ENCODE measurements around the gene PPP1R14C.

- TF ChIP-seq, protein P1, sequence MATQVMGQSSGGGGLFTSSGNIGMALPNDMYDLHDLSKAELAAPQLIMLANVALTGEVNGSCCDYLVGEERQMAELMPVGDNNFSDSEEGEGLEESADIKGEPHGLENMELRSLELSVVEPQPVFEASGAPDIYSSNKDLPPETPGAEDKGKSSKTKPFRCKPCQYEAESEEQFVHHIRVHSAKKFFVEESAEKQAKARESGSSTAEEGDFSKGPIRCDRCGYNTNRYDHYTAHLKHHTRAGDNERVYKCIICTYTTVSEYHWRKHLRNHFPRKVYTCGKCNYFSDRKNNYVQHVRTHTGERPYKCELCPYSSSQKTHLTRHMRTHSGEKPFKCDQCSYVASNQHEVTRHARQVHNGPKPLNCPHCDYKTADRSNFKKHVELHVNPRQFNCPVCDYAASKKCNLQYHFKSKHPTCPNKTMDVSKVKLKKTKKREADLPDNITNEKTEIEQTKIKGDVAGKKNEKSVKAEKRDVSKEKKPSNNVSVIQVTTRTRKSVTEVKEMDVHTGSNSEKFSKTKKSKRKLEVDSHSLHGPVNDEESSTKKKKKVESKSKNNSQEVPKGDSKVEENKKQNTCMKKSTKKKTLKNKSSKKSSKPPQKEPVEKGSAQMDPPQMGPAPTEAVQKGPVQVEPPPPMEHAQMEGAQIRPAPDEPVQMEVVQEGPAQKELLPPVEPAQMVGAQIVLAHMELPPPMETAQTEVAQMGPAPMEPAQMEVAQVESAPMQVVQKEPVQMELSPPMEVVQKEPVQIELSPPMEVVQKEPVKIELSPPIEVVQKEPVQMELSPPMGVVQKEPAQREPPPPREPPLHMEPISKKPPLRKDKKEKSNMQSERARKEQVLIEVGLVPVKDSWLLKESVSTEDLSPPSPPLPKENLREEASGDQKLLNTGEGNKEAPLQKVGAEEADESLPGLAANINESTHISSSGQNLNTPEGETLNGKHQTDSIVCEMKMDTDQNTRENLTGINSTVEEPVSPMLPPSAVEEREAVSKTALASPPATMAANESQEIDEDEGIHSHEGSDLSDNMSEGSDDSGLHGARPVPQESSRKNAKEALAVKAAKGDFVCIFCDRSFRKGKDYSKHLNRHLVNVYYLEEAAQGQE (IDR thresholded peaks at IDR 0.05; ENCODE audit: insufficient read depth in 1 of 2, low read depth in 2 of 2, low read length in 2 of 2), result no peak
- TF ChIP-seq SIN3A (IDR thresholded peaks at IDR 0.05; ENCODE audit: borderline replicate concordance, insufficient read depth, low read length), result no peak
- no peak for TF ChIP-seq POLR2AphosphoS5 (IDR thresholded peaks at IDR 0.05; ENCODE audit: low read depth, low read length)
- no peak for TF ChIP-seq TAF1 (IDR thresholded peaks at IDR 0.05; ENCODE audit: borderline replicate concordance, insufficient read depth, low read length)
- TF ChIP-seq FOXP2 (optimal IDR thresholded peaks at IDR 0.05; ENCODE audit: borderline replicate concordance, extremely low read depth, extremely low read length, insufficient read depth), result no peak
Measured at GRCh38 chr6:150145830-150146229, 3.0 kb downstream of the PPP1R14C start.
